H1 (cell line): ENCODE data around the gene RNF214. TPM values are rescaled to one million over a fixed set of nuclear protein-coding genes. Genes with fewer than 3 reads are reported as not detected.

ENCODE experiments used
- CTCF ChIA-PET: fragments of 300-600 bp; sonication (Branson Sonifier 250); formaldehyde crosslinking; loops from one replicate; lab custom pipeline; 2021; ENCODE audit not compliant: partially characterized antibody; lab: Charles Lee
- POLR2A ChIA-PET: fragments of 300-600 bp; sonication (Branson Sonifier 250); formaldehyde crosslinking; loops from one replicate; lab custom pipeline; 2021; ENCODE audit warnings: inconsistent platforms; ENCODE audit not compliant: partially characterized antibody; lab: Charles Lee
- DNase-seq, 2 experiments: peaks; one replicate each; pipeline versions ENCODE4 v3.0.0 to v3.0.0-alpha.2; 2010 to 2022; ENCODE audit warnings: low spot score in 2 of 2, low read depth in 1 of 2, mixed read lengths in 1 of 2
- FAIRE-seq: peaks from 2 replicates; lab custom pipeline; 2011; peaks lifted over from hg19 to GRCh38; lab: Jason Lieb, UNC
- H2AFZ ChIP-seq: 2 replicates; pipeline ENCODE4 v1.8.1; 2012; ENCODE audit warnings: low read length, inconsistent platforms
- H2AK5ac ChIP-seq: 2 replicates; pipeline ENCODE4 v1.6.1; 2013; ENCODE audit warnings: low read depth, low read length
- H2BK120ac ChIP-seq: replicated peaks from 2 replicates; pipeline ENCODE3; 2013; ENCODE audit warnings: low read depth, low read length, inconsistent platforms
- H2BK12ac ChIP-seq: 2 replicates; pipeline ENCODE4 v1.6.1; 2013; ENCODE audit warnings: low read depth, low read length
- H2BK15ac ChIP-seq: 2 replicates; pipeline ENCODE4 v1.6.1; 2013; ENCODE audit warnings: low read length
- H2BK20ac ChIP-seq: 2 replicates; pipeline ENCODE4 v1.6.1; 2013; ENCODE audit warnings: low read length
- H2BK5ac ChIP-seq: 2 replicates; pipeline ENCODE4 v1.6.1; 2013; ENCODE audit warnings: low read depth, low read length
- H3K14ac ChIP-seq: 2 replicates; pipeline ENCODE4 v1.6.1; 2013; ENCODE audit warnings: inconsistent platforms; ENCODE audit not compliant: insufficient read length
- H3K18ac ChIP-seq: 2 replicates; pipeline ENCODE4 v1.6.1; 2013; ENCODE audit warnings: low read length; ENCODE audit errors: extremely low read depth
- H3K23ac ChIP-seq: 2 replicates; pipeline ENCODE4 v1.6.1; 2013; ENCODE audit warnings: inconsistent platforms; ENCODE audit not compliant: insufficient read length
- H3K23me2 ChIP-seq: 2 replicates; pipeline ENCODE4 v1.6.1; 2013; ENCODE audit warnings: low read depth, low read length
- H3K27ac ChIP-seq: 2 replicates; pipeline ENCODE4 v1.6.1; 2011; ENCODE audit warnings: low read depth, low read length, inconsistent platforms
- H3K27me3 ChIP-seq, 4 experiments: replicated peaks in 1 of 4; 1 replicate in 1 of 4; 2 replicates in 3 of 4; pipeline versions ENCODE4 v1.6.1 to v1.8.1; 2011 to 2013; ENCODE audit warnings: low read length in 3 of 4, mild to moderate bottlenecking in 3 of 4, inconsistent platforms in 2 of 4, mixed read lengths in 2 of 4, moderate library complexity in 1 of 4; ENCODE audit not compliant: control insufficient read depth in 3 of 4, insufficient read depth in 3 of 4; ENCODE audit errors: extremely low read depth in 1 of 4
- H3K36me3 ChIP-seq, 4 experiments: 2 replicates each; pipeline versions ENCODE4 v1.6.1 to v1.8.1; 2011 to 2013; ENCODE audit warnings: mild to moderate bottlenecking in 4 of 4, low read length in 3 of 4, moderate library complexity in 2 of 4, control low read depth in 1 of 4, inconsistent platforms in 1 of 4; ENCODE audit not compliant: insufficient read depth in 4 of 4, control insufficient read depth in 2 of 4
- H3K4ac ChIP-seq: replicated peaks from 2 replicates; pipeline ENCODE3; 2013; ENCODE audit warnings: low read length, low read depth, mixed read lengths, inconsistent platforms; ENCODE audit not compliant: insufficient read length
- H3K4me1 ChIP-seq, 4 experiments: replicated peaks in 1 of 4; 1 replicate in 1 of 4; 2 replicates in 3 of 4; pipeline versions ENCODE4 v1.6.1 to v1.8.1; 2011 to 2013; ENCODE audit warnings: low read length in 3 of 4, inconsistent platforms in 2 of 4, mixed read lengths in 1 of 4; ENCODE audit not compliant: insufficient read depth in 4 of 4, control insufficient read depth in 3 of 4
- H3K4me2 ChIP-seq, 2 experiments: 2 replicates each; pipeline versions ENCODE4 v1.6.1 to v1.8.1; 2011 to 2013; ENCODE audit warnings: low read depth in 2 of 2, low read length in 2 of 2, control low read depth in 1 of 2, inconsistent platforms in 1 of 2, mild to moderate bottlenecking in 1 of 2; ENCODE audit not compliant: insufficient read depth in 1 of 2
- H3K4me3 ChIP-seq, 4 experiments: fragments of 200-600, 300-600 bp in 1 of 4; sonication (generic), shearing (Covaris generic), sonication (Bioruptor Twin) in 1 of 4; 2 replicates each; pipeline versions ENCODE4 v1.5.1 to v1.8.1; 2011 to 2016; ENCODE audit warnings: low read length in 4 of 4, low read depth in 3 of 4, control low read depth in 2 of 4, inconsistent platforms in 2 of 4, mild to moderate bottlenecking in 2 of 4, mixed read lengths in 1 of 4, moderate library complexity in 1 of 4; ENCODE audit not compliant: insufficient read depth in 2 of 4; ENCODE audit errors: extremely low read depth in 1 of 4
- H3K56ac ChIP-seq: replicated peaks from 2 replicates; pipeline ENCODE3; 2013; ENCODE audit warnings: low read depth, mild to moderate bottlenecking, mixed read lengths, low read length, inconsistent platforms; ENCODE audit not compliant: insufficient read length
- H3K79me1 ChIP-seq: 2 replicates; pipeline ENCODE4 v1.6.1; 2013; ENCODE audit warnings: low read depth, low read length, control low read depth
- H3K79me2 ChIP-seq, 2 experiments: 2 replicates each; pipeline versions ENCODE4 v1.6.1 to v1.8.1; 2012 to 2013; ENCODE audit warnings: low read length in 2 of 2, mild to moderate bottlenecking in 2 of 2, inconsistent platforms in 1 of 2; ENCODE audit not compliant: insufficient read depth in 2 of 2, control insufficient read depth in 1 of 2
- H3K9ac ChIP-seq, 4 experiments: replicated peaks in 1 of 4; 1 replicate in 1 of 4; 2 replicates in 3 of 4; pipeline versions ENCODE4 v1.6.1 to v1.8.1; 2011 to 2013; ENCODE audit warnings: low read depth in 3 of 4, low read length in 3 of 4, control low read depth in 2 of 4, mild to moderate bottlenecking in 2 of 4, moderate library complexity in 2 of 4, inconsistent platforms in 1 of 4; ENCODE audit errors: extremely low read depth in 1 of 4
- H3K9me3 ChIP-seq, 2 experiments: 2 replicates each; pipeline versions ENCODE4 v1.6.1 to v1.8.1; 2012 to 2013; ENCODE audit warnings: mild to moderate bottlenecking in 2 of 2, moderate library complexity in 2 of 2, control low read depth in 1 of 2, inconsistent platforms in 1 of 2, low read depth in 1 of 2, low read length in 1 of 2, mixed read lengths in 1 of 2; ENCODE audit not compliant: insufficient read depth in 2 of 2
- H4K20me1 ChIP-seq, 2 experiments: replicated peaks in 1 of 2; 2 replicates each; pipeline versions ENCODE3 to v1.8.1; 2011 to 2013; ENCODE audit warnings: inconsistent platforms in 2 of 2, low read length in 2 of 2, mild to moderate bottlenecking in 1 of 2; ENCODE audit not compliant: insufficient read depth in 2 of 2, control insufficient read depth in 1 of 2
- H4K5ac ChIP-seq: 2 replicates; pipeline ENCODE4 v1.6.1; 2013; ENCODE audit warnings: low read length, low read depth, mixed read lengths, inconsistent platforms; ENCODE audit not compliant: insufficient read length
- H4K8ac ChIP-seq: 2 replicates; pipeline ENCODE4 v1.8.0; 2013; ENCODE audit warnings: mild to moderate bottlenecking, moderate library complexity, low read length, inconsistent platforms; ENCODE audit not compliant: insufficient read depth; ENCODE audit errors: extremely low read depth
- H4K91ac ChIP-seq: replicated peaks from 2 replicates; pipeline ENCODE3; 2013; ENCODE audit warnings: low read length, mixed read lengths, inconsistent platforms; ENCODE audit not compliant: insufficient read length
- BCL11A ChIP-seq, 2 experiments: IDR thresholded peaks; one replicate each; pipeline ENCODE4 v1.6.1; 2011; ENCODE audit warnings: low read depth in 2 of 2, low read length in 2 of 2, mild to moderate bottlenecking in 2 of 2
- EGR1 ChIP-seq: IDR thresholded peaks from 2 replicates; pipeline ENCODE4 v1.6.1; 2011; ENCODE audit warnings: low read depth, low read length, borderline replicate concordance
- EZH2 ChIP-seq: fragments of 200-600 bp; sonication (generic); IDR thresholded peaks from 2 replicates; pipeline ENCODE4 v1.7.1; 2012; ENCODE audit warnings: low read depth, mild to moderate bottlenecking, moderate library complexity, low read length, inconsistent platforms; ENCODE audit not compliant: severe bottlenecking
- HDAC2 ChIP-seq, 2 experiments: fragments of 300-600 bp in 1 of 2; sonication (generic) in 1 of 2; IDR thresholded peaks; 2 replicates each; pipeline ENCODE4 v1.6.1; 2011 to 2012; ENCODE audit warnings: low read depth in 2 of 2, low read length in 2 of 2, mild to moderate bottlenecking in 2 of 2, moderate library complexity in 2 of 2, borderline replicate concordance in 1 of 2, inconsistent platforms in 1 of 2
- MAX ChIP-seq: IDR thresholded peaks from 2 replicates; pipeline ENCODE4 v1.6.1; 2012; ENCODE audit warnings: inconsistent platforms
- RXRA ChIP-seq: IDR thresholded peaks from 2 replicates; pipeline ENCODE4 v1.6.1; 2011; ENCODE audit warnings: low read depth, mild to moderate bottlenecking, low read length, moderate library complexity; ENCODE audit not compliant: insufficient read depth
- SIN3A ChIP-seq, 2 experiments: IDR thresholded peaks in 1 of 2; conservative IDR thresholded peaks in 1 of 2; 2 replicates each; pipeline ENCODE4 v1.6.1; 2011 to 2012; ENCODE audit warnings: low read length in 2 of 2, improper control_type of control experiment in 1 of 2, low read depth in 1 of 2, mild to moderate bottlenecking in 1 of 2
- TBP ChIP-seq: IDR thresholded peaks from 2 replicates; pipeline ENCODE4 v1.6.1; 2011; ENCODE audit warnings: low read depth, low read length, improper control_type of control experiment
- YY1 ChIP-seq: IDR thresholded peaks from 2 replicates; pipeline ENCODE4 v1.6.1; 2011; ENCODE audit warnings: low read depth, mild to moderate bottlenecking, low read length
- WGBS, 2 experiments: shearing (Covaris generic) in 1 of 2; methylation state at CpG; one replicate each; pipeline versions ENCODE4 v1.1.6 to v1.1.7; 2013 to 2015; ENCODE audit warnings: low lambda C conversion rate in 2 of 2, mixed read lengths in 2 of 2, inconsistent platforms in 1 of 2, low coverage in 1 of 2, missing lambda C conversion rate in 1 of 2; ENCODE audit not compliant: insufficient replicate concordance in 2 of 2, insufficient coverage in 1 of 2, insufficient read length in 1 of 2; ENCODE audit errors: extremely low coverage in 1 of 2, missing lambda C conversion rate in 1 of 2; 5-methylcytosine and 5-hydroxymethylcytosine counted together
- polyA plus RNA-seq, 7 experiments: library from polyadenylated mRNA; depleted of rRNA in 3 of 7; stranded (reverse) in 5 of 7; unstranded in 2 of 7; fragments of >200 nt in 5 of 7; fragments of 200-250 nt in 2 of 7; gene quantifications; 1 replicate in 5 of 7; 2 replicates in 1 of 7; 4 replicates in 1 of 7; pipeline versions ENCODE4 v1.2.1 to v1.2.3, GENCODE V29; 2011 to 2013; ENCODE audit warnings: missing spikeins in 2 of 7, mixed read lengths in 2 of 7
- total RNA-seq: library from RNA; stranded (reverse); fragmentation: NEBNext Ultra II Directional; extraction: Animal tissue kit (Norgen Biotek cat#: 25700); gene quantifications from 2 replicates; pipeline ENCODE4 v1.2.1, GENCODE V29; 2021

RNF214 gene
- total and polyA plus RNA-seq, 2 of the 8 experiments (the other 6 are each of a cell fraction or from before 2014, with no cell fraction given), result 34.9 to 35.6 TPM

- FAIRE-seq, result no peak
- H2BK5ac ChIP-seq, result peak overlapping the region; percentile 87
- H4K91ac ChIP-seq, result no peak overlapping the region
- no peak overlapping the region for H3K14ac ChIP-seq
- H2BK15ac ChIP-seq, result 0 out of 2 replicates have a peak overlapping the region, but pooled peaks have one; percentile 72
- H3K9me3 ChIP-seq, result no peaks in the 10 kb centered on the region
- no peak overlapping the region for H4K5ac ChIP-seq
- peak overlapping the region; percentile 67 to 81 for H3K4me2 ChIP-seq
- H2AK5ac ChIP-seq, result peak overlapping the region; percentile 59; the same call in 1 of the 2 replicates
- peak overlapping the region; percentile 37 to 58 (median 47) for H3K4me3 ChIP-seq
- no peaks in the 10 kb centered on the region; the same call in 1 of the 2 replicates for H3K79me1 ChIP-seq
- peaks cover 2 to 6% (median 5%) of the 10 kb centered on the region in 4 experiments; a peak in 3 of 8 replicates for H3K36me3 ChIP-seq
- H3K9ac ChIP-seq, result peak overlapping the region in 3 of 4 experiments; percentile 64 to 68 (median 67); a peak in 5 of 7 replicates
- H4K20me1 ChIP-seq, result peaks cover 2% of the 10 kb centered on the region in 2 experiments
- peak overlapping the region; percentile 38; the same call in 1 of the 2 replicates for H4K8ac ChIP-seq
- peak in 1 of 2 experiments; percentile 50 for DNase-seq
- peaks cover 7 to 32% (median 28%) of the 10 kb centered on the region in 4 experiments for H3K4me1 ChIP-seq
- peak overlapping the region; percentile 74; the same call in 1 of the 2 replicates for H3K27ac ChIP-seq
- POLR2A ChIA-PET, result interaction anchor here (1.0 to 10.3 kb wide), 10 partner anchors 12 to 56 kb away, joined by 3 to 153 read pairs (median 5); partner anchors contain the start of genes PAFAH1B2, RNF214 and SIDT2
- no peak overlapping the region for H2BK120ac ChIP-seq
- H3K56ac ChIP-seq, result no peak overlapping the region
- H3K23me2 ChIP-seq, result peaks cover 6% of the 10 kb centered on the region; the same call in 1 of the 2 replicates
- peak overlapping the region; percentile 65; the same call in 1 of the 2 replicates for H3K18ac ChIP-seq
- H2BK20ac ChIP-seq, result 0 out of 2 replicates have a peak overlapping the region, but pooled peaks have one; percentile 32
- H2AFZ ChIP-seq, result no peak overlapping the region
- no peaks in the 10 kb centered on the region; a peak in 1 of 7 replicates for H3K27me3 ChIP-seq
- H3K4ac ChIP-seq, result no peak overlapping the region
- CTCF ChIA-PET, result interaction anchor here (0.7 to 18.7 kb wide), 3 partner anchors 18 to 27 kb away, joined by 3 to 449 read pairs (median 249); partner anchors contain the start of genes PCSK7, RNF214 and SIDT2
- peak overlapping the region; percentile 94; the same call in 1 of the 2 replicates for H2BK12ac ChIP-seq
- 26% methylated on average over 12 of the region's 13 CpGs; no CpG with 5 or more reads in 1 of the 2 experiments for WGBS, 2 experiments
- peaks cover 0 to 14% of the 10 kb centered on the region in 2 experiments; a peak in 1 of 4 replicates for H3K79me2 ChIP-seq
- no peak overlapping the region for H3K23ac ChIP-seq
- no peak for TF ChIP-seq YY1
- no peak for TF ChIP-seq SIN3A (conservative IDR thresholded peaks at IDR 0.05 in 1 of 2, IDR thresholded peaks at IDR 0.05 in 1 of 2; ENCODE audit: low read depth in 1 of 2, low read length in 2 of 2)
- TF ChIP-seq HDAC2 (IDR thresholded peaks at IDR 0.05; ENCODE audit: borderline replicate concordance in 1 of 2, low read depth in 2 of 2, low read length in 2 of 2), result no peak
- no peak for TF ChIP-seq RXRA
- no peak for TF ChIP-seq MAX
- no peak for TF ChIP-seq BCL11A (IDR thresholded peaks at IDR 0.05; ENCODE audit: low read depth in 2 of 2, low read length in 2 of 2)
- TF ChIP-seq TBP, result no peak
- no peak for TF ChIP-seq EZH2
- no peak for TF ChIP-seq EGR1
Observed at GRCh38 chr11:117199916-117200812, 32.3 kb upstream of the RNF214 start.
